HG03159 (cell line): ENCODE results near the gene CCDC106.
A peak's percentile ranks its signal among the peaks of the same experiment; 100 is the strongest.

Source experiments
- ATAC-seq: cut with Tn5 transposase; IDR thresholded peaks from one replicate; pipeline ENCODE4 v1.9.1; 2021; ENCODE audit warnings: mild to moderate bottlenecking, moderate library complexity; ENCODE audit not compliant: unreplicated experiment

CCDC106 gene

DNA sequence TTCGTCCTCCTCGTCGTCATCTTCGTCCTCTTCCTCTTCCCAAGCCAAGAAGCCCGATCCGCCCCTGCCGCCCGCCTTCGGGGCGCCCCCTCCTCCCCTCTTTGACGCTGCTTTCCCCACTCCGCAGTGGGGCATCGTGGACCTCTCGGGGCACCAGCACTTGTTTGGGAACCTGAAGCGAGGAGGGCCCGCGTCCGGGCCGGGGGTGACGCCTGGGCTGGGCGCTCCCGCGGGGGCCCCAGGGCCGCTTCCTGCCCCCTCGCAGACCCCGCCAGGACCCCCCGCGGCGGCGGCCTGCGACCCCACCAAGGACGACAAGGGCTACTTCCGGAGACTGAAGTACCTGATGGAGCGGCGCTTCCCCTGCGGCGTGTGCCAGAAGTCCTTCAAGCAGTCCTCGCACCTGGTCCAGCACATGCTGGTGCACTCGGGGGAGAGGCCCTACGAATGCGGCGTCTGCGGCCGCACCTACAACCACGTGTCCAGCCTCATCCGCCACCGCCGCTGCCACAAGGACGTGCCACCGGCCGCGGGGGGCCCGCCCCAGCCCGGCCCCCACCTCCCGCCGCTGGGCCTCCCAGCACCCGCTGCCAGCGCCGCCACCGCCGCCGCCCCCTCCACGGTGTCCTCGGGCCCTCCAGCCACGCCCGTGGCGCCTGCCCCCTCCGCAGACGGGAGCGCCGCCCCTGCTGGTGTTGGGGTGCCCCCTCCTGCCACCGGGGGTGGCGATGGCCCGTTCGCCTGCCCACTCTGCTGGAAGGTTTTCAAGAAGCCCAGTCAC, 33.9 kb upstream of the CCDC106 start:
- ATAC-seq, result no peak

DNA sequence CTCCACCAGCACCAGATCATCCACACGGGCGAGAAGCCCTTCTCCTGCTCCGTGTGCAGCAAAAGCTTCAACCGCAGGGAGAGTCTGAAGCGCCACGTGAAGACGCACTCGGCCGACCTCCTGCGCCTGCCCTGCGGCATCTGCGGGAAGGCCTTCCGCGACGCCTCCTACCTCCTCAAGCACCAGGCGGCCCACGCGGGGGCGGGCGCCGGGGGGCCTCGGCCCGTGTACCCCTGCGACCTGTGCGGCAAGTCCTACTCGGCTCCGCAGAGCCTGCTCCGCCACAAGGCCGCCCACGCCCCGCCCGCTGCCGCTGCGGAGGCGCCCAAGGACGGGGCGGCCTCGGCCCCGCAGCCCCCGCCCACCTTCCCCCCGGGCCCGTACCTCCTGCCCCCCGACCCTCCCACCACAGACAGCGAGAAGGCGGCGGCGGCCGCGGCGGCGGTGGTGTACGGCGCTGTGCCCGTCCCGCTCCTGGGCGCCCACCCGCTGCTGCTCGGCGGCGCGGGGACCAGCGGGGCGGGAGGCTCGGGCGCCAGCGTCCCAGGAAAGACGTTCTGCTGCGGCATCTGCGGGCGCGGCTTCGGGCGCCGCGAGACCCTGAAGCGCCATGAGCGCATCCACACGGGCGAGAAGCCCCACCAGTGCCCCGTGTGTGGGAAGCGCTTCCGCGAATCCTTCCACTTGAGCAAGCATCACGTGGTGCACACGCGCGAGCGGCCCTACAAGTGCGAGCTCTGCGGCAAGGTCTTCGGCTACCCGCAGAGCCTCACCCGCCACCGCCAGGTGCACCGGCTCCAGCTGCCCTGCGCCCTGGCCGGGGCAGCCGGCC, 33.1 kb upstream of the CCDC106 start:
- no peak for ATAC-seq

DNA sequence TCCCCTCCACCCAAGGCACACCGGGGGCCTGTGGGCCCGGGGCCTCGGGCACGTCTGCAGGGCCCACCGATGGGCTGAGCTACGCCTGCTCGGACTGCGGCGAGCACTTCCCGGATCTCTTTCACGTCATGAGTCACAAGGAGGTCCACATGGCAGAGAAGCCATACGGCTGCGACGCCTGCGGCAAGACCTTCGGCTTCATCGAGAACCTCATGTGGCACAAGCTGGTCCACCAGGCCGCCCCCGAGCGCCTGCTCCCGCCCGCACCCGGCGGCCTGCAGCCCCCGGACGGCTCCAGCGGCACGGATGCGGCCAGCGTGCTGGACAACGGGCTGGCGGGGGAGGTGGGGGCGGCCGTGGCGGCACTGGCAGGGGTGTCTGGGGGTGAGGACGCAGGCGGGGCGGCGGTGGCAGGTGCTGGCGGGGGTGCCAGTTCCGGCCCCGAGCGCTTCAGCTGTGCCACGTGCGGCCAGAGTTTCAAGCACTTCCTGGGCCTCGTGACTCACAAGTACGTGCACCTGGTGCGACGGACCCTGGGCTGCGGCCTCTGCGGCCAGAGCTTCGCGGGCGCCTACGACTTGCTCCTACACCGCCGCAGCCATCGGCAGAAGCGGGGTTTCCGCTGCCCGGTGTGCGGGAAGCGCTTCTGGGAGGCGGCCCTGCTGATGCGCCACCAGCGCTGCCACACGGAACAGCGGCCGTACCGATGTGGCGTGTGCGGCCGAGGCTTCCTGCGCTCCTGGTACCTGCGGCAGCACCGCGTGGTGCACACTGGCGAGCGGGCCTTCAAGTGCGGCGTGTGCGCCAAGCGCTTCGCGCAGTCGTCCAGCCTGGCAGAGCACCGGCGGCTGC, 32.2 kb upstream of the CCDC106 start:
- ATAC-seq, result no peak

DNA sequence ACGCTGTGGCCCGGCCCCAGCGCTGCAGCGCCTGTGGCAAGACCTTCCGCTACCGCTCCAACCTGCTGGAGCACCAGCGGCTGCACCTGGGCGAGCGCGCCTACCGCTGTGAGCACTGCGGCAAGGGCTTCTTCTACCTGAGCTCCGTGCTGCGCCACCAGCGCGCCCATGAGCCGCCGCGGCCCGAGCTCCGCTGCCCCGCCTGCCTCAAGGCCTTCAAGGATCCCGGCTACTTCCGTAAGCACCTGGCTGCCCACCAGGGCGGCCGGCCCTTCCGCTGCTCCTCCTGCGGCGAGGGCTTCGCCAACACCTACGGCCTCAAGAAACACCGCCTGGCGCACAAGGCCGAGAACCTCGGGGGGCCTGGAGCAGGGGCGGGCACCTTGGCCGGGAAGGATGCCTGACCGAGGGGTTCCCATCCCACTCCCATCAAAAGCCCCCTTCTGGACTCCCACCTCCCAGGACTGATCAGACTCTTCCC, 31.6 kb upstream of the CCDC106 start:
- ATAC-seq, result no peak

DNA sequence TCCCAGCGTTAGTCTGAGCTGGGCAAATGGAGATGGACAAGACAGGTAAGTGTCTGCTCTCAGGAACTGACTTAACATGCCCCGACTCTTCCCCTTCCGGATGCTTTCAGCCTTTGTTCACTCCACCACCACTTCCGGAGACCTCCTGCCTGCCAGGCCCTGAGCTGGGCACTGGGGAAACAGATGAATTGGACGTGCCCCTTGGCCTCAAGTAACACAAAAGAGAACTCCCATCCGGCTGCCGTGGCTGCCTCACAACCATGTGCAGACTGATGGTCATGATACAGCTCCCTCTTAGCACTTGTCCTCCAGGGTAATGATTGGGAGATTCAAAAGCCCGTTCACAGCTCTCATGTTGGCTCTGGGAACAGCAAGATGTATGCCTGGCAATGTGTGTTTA, 30.6 kb upstream of the CCDC106 start:
- ATAC-seq, result no peak

DNA sequence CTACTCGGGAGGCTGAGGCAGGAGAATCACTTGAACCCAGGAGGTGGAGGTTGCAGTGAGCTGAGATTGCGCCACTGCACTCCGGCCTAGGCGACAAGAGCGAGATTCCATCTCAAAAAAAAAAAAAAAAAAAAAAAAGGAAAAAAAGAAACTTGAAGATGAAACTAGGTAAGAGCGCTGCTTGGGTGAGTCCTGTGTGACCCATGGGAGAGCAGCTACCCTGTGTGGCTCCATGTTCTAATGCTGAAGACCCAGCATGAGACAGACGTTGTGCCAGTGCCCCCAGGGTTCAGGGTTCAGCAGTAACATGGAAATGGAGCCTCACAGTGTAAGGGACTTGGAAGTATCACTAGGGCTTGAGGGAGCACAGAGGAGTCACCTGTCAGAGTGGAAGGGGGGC, 29.6 kb upstream of the CCDC106 start:
- ATAC-seq, result no peak

DNA sequence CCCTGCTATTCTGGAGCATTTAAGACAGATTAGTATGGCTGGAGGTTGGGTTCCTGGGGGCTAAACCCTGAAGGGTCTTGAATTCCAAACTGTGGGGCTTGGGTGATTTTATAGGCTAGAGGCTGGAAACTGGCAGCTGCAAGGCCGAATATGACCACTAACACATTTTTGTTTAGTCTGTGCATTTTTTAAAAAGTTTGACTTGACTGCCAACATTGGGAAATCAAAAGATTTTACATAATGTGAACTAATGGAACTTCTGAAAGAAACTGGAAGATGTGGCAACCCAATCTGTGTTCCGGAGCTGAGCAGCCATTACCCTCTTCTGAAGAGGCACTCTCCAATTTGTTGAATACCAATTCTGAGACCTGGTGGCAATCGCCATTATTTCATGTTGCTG, 28.7 kb upstream of the CCDC106 start:
- ATAC-seq, result no peak

DNA sequence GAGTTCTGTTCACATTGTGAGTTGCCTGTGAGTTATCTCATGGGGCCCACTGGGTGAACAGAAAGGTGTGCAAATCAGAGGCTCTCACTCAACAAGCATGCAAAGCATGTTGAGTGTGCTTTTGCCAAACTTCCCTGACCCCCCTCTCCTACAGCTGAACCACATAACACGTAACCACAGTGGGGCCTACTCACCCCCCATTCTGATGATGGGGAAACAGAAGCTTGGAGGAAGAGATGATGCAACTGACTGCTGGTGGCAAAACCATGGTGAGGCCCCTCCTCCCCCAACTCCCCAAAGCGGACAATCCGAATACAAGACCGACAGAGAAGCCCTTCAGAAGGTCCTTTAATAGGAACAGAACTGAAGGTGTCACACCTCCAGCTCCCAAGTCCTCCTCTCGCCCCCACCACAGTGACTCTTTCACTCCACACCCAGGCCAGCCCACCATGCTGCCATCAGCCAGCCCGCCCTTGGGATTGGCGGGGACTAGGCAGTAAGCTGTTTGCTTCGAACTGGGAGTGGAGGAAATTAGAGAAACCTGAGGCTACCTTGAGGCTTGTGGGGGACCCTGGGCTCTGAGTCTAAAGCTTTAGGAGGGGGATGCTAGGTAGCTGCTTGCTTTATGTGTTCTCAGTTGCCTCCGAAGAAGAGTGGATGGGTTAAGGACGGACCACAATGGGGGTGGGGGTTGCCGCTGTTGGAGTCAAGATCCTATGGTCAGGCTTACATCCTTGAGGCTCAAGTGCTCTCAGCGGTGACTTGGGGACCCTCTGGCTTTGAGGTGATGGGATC, 27.4 kb upstream of the CCDC106 start:
- no peak for ATAC-seq

DNA sequence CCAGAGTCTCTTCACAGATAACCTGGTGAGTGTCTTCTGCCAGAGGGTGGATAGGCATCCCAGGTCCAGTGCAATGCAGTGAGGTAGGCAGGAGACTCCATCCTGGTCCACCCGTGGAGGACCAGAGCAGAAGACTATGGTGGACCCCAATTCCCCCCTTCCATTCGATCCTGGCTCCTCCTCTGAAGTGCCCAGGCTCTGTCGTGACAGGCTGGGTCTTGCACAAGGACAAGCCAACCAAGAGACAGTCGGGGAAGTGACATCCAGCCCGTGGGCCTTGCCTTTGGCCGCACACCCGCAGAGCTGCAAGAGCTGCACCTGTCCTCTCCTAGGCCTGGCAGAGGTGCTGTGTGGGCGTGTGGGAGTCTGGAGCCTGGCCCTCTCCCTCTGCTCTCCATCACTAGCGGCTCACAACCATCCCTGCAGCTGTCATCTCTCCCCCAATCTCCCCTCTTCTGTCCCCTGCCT, 26.8 kb upstream of the CCDC106 start:
- no peak for ATAC-seq

DNA sequence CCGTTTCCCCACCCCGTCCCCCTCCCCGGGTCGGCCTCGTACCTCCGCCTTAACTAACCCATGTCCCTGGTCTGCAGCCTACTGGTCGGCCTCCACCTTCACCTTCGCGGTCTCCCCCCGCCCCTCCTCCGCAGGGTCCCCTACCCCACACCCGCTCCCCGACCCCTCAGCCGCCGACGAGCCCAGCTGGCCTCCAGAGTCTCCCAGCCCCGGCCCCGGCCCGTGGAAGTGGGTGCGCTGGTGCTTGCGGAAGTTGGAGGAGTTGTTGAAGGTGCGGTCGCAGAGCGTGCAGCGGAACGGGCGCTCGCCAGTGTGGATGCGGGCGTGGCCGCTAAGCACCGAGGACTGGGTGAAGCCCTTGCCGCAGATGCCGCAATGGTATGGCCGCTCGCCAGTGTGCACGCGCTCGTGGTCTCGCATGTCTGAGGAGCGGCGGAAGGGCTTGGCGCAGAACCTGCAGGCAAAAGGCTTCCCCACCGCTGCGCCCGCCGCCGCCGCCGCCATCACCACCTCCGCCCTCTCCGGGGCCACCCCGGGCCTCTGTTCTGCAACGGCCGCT, 26.3 kb upstream of the CCDC106 start:
- no peak for ATAC-seq

DNA sequence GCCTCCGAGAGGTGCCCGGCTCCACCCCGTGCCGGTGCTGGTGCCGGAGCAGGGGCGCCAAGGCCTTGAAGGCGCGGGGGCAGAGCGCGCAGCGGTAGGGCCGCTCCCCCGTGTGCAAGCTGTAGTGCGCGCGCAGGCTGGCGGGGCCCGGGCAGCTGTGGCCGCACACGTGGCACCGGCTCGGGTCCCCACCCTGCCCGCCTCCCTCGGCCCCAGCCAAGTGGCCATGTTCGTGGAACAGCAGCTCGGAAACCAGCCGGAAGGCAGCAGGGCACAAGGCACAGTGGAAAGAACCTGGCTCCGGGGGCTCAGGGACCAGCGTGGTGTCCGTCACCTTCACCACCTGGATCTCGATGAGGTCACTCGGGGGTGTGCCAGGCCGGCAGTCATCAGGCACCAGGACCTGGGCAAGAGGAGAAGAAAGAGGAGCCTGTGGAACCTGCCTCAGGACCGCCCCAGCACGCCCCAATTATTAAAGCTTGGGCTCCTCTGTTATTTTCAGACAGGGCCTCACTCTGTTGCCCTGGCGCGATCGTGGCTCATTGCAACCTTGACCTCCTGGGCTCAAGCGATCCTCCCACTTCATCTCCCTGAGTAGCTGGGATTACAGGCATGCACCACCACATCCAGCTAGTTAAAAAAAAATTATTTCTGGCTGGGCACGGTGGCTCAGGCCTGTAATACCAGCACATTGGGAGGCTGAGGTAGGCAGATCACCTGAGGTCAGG, 25.6 kb upstream of the CCDC106 start:
- no peak for ATAC-seq

DNA sequence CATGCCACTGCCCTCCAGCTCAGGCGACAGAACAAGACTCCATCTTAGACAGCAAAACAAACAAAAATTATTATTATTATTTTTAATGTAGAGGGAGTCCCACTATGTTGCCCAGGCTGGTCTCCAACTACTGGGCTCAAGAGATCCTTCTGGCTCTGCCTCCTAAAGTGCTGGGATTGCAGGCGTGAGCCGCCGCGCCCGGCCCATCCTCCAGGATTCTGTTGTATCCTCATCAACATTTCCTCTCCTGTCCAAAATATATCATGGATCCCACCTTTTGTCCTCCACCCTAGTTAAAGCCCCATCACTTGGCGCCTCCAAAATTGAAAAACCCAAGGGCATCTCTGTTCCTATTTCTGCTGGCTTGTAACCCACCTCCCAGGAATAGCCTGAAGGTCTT, 24.9 kb upstream of the CCDC106 start:
- no peak for ATAC-seq

DNA sequence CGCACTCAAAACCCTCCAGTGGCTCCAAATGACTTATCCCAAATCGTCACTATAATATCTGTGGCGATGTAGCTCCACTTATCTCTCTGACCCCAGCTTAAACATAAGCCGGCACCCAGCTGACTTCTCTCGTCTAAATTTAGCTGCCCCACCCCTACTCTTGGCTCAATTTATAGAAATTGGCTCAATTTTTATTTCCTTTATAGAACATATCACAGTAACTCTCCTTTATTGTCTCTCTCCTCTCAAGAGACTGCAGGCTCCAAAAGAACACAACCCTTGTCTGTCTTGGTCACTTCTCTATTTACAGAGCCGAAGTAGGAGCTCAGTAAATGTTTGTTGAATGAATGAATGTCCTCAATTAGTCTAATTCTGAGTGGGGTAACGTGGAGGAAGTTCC, 24.5 kb upstream of the CCDC106 start:
- no peak for ATAC-seq

DNA sequence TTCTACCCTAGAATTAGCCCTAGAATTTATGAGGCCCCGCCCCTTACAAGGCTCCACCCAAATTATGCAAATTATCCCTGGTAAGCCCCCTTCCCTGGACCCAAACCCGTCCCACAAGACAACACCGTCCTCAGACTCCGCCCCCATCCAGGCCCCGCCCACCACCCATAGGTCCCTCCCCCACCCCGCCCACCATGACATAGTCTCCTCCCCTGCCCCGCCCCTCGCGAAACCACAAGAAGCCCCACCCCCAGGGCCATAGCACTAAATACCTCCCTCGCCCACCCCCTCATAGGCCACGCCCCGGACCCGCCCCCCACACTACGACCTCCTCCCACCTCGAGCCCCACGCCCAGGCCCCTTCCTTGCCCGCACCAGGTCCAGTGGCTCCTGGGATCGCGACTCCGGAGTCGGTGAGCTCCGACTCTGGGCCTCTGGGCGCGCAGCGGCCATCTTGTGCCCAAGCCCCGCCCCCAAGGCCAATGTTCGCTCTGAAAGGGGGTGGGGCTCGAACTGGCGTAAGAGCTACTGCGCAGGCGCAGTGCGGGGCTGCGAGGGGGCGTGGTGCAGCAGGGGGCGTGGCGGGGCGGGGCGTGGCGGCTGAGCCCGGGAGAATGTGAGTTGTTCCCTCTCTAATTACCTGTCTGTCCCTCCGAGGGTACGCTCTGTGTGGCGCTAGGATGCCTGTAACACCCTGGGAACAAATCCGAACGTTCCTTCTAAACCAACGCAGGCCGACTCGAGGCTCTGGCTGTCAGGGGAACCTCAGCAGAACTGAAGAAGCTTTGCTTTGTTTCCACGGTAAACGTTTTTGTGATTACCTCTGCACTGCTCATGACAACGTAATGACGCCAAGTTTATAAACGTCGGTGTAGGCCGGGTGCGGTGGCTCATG, 23.7 kb upstream of the CCDC106 start, which contains the start of gene ZNF784:
Gene ZNF784, minus strand, starts transcription at position 458 of the 895 bp plus-strand sequence. Its CDS starts 5 bp downstream, at position 453.
- ATAC-seq, result peak; percentile 54

DNA sequence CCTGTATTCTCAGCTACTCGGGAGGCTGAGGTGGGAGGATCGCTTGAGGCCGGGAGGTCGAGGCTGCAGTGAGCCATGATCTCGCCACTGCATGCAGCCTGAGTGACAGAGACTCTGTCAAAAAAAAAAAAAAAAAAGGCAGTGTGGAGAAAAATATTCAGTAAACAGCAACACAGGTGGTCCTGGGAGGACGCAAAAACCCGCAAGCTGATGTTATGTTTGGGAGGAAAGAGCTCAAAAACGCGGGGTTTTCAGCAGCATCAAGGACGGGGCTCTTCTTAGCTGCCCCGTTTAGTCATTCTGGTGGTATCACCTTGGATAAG, 23.0 kb upstream of the CCDC106 start:
- no peak for ATAC-seq

DNA sequence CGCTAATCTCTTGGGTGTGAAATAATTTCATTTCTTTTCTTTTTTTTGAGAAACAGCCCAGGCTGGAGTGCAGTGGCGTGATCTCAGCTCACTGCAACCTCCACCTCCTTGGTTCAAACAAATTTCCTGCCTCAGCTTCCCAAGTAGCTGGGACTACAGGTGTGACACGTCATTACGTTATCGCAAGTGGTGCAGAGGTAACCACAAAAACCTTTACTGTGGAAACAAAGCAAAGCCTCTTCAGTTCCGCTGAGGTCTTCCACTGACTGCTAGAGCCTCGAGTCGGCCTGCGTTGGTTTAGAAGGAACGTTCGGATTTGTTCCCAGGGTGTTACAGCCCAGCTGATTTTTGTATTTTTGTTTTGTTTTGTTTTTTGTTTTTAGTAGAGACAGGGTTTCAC, 21.7 kb upstream of the CCDC106 start:
- ATAC-seq, result no peak

DNA sequence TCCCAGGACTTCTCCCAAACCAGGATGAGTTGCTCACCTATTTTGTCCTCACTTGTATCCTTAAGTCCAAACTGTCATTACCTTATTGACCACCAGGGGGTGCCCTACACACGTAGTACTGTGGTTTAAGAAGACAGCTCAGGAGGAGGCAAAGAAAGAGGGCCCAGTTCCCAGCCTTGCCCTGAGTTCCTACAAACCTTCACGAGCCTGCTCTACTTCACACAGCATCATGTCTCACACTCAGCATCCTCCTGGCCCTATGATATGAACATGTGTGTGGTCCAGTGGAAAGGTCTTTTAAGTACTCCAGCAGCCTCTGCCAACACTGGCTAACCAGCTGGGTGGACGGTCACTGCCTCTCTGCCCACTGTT, 15.6 kb upstream of the CCDC106 start:
- ATAC-seq, result no peak

DNA sequence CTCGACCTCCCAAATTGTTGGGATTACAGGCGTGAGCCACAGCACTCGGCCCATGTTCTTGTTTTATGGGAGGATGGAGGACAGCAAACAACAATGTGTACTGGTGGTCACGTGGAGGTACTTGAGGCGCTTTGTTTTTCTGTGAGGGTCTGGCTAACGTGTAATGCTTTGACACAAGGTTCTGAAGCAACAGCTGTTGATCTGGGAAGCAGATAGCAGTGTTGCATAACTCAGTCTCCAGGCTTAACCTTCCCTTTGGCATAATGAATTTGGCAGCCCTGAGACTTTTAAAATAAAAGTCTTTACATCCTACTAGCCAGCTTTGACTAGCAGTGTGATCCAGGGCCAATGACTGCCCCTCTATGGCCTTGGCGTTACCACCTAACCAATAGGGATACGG, 14.2 kb upstream of the CCDC106 start:
- no peak for ATAC-seq
